Osteoblast (primary cell): ENCODE measurements around the gene WNK2. TPM values are rescaled to one million over a fixed set of nuclear protein-coding genes. Genes with fewer than 3 reads are reported as not detected.

ENCODE experiments used
- DNase-seq: peaks from one replicate; pipeline ENCODE4 v3.0.0; 2011; ENCODE audit warnings: low spot score, mixed read lengths; ENCODE audit not compliant: insufficient read length; ENCODE audit errors: missing footprints
- H2AFZ ChIP-seq: 2 replicates; pipeline ENCODE4 v1.6.0; 2011; ENCODE audit warnings: mild to moderate bottlenecking, low read length
- H3K27ac ChIP-seq: 2 replicates; pipeline ENCODE4 v1.5.1; 2011; ENCODE audit warnings: mild to moderate bottlenecking, low read depth, low read length, moderate library complexity
- H3K27me3 ChIP-seq: 2 replicates; pipeline ENCODE4 v1.6.0; 2012; ENCODE audit warnings: mild to moderate bottlenecking, control low read depth, inconsistent platforms, low read length, moderate library complexity; ENCODE audit not compliant: insufficient read depth
- H3K36me3 ChIP-seq: 2 replicates; pipeline ENCODE4 v1.5.1; 2011; ENCODE audit warnings: mild to moderate bottlenecking, low read length, control low read depth, moderate library complexity; ENCODE audit not compliant: insufficient read depth
- H3K4me1 ChIP-seq: 2 replicates; pipeline ENCODE4 v1.5.1; 2011; ENCODE audit warnings: mild to moderate bottlenecking, low read length, control low read depth, moderate library complexity; ENCODE audit not compliant: insufficient read depth
- H3K4me2 ChIP-seq: 2 replicates; pipeline ENCODE4 v1.6.0; 2011; ENCODE audit warnings: mild to moderate bottlenecking, low read length; ENCODE audit not compliant: insufficient read depth
- H3K4me3 ChIP-seq: fragments of 200-600 bp; sonication (generic); 3 replicates; pipeline ENCODE4 v1.5.1; 2012; ENCODE audit warnings: mild to moderate bottlenecking, low read length, inconsistent platforms; ENCODE audit not compliant: insufficient read depth
- H3K79me2 ChIP-seq: 2 replicates; pipeline ENCODE4 v1.6.0; 2012; ENCODE audit warnings: mild to moderate bottlenecking, low read length, control low read depth, inconsistent platforms; ENCODE audit not compliant: insufficient read depth
- H3K9me3 ChIP-seq: 2 replicates; pipeline ENCODE4 v1.5.1; 2011; ENCODE audit warnings: low read depth, low read length, control low read depth
- H4K20me1 ChIP-seq: 2 replicates; pipeline ENCODE4 v1.6.0; 2012; ENCODE audit warnings: mild to moderate bottlenecking, low read length, control low read depth; ENCODE audit not compliant: insufficient read depth
- CTCF ChIP-seq: IDR thresholded peaks from 2 replicates; pipeline ENCODE4 v1.5.1; 2011; ENCODE audit warnings: mild to moderate bottlenecking, low read depth, low read length, moderate library complexity; ENCODE audit errors: extremely low read depth
- total RNA-seq: library from RNA; depleted of rRNA; stranded (reverse); fragments of >200 nt; gene quantifications from 2 replicates; pipeline ENCODE4 v1.2.3, GENCODE V29; 2012

Gene WNK2
- total RNA-seq, 1 donor, result not detected

DNA sequence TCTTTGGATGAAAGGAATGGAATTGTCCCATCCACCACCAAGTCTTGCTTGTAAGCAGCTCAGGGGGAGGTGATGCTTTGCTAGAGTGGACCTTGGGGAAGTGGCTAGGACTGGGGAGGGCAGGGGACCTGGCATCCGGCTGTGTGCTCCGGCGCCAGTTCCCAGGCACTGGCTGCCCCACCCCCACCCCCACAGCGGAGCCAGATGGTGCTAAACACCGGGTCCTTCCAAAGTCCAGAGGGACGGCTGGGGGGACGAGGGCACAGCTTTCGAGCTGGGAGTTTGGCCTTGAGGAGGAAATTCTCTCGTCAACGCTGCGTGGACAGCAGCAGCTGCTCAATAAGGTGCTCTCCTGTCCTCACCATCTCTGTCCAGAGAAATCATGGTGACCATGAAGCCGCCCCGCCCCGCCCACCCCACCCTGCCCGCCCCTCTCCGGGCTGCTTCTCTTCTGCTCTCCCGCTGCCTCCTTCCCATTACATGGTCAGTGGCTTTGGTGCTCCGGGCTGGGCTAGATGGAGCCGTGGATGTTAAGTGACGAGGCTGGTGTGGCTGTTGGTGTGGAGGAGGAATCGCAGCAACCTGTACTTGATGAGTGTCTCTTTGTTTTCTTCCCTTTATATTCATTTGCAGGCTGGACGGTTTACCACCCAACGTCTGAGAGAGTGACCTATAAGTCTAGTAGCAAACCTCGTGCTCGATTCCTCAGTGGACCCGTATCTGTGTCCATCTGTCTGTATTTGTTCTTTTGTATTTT is 115.7 kb downstream of the WNK2 start:
- Histone ChIP-seq H3K4me2 (no peak overlapping the region), H4K20me1 (no peaks in the 10 kb centered on the region), H3K4me1 (no peaks in the 10 kb centered on the region), H3K36me3 (no peaks in the 10 kb centered on the region), H3K9me3 (no peaks in the 10 kb centered on the region), H3K4me3 (no peak overlapping the region), H3K27me3 (no peaks in the 10 kb centered on the region), H3K79me2 (no peaks in the 10 kb centered on the region), H3K27ac (no peak overlapping the region), H2AFZ (no peak overlapping the region)
- peak; percentile 66 for DNase-seq
- no peak for TF ChIP-seq CTCF

DNA sequence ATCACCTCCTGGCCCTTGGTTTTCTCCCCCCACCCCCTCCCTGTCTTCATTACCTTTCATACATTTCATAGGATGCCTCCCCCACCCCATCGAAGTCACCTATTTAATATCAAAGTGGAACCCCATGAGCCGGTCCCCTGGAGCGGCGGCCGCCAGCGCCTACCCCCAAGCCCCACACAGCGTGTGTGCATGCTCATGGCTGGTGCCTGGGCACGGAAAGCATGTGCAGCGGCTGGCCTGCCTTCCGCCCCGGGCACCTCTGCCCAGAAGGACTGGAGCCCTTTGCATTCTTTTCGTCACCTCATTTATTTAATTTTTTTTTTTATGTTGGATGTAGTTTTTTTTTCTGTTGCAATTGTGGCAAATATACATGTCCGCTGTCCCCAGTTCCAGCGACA is 116.2 kb downstream of the WNK2 start:
- Histone ChIP-seq H2AFZ (no peak overlapping the region), H3K27ac (no peak overlapping the region), H3K36me3 (no peaks in the 10 kb centered on the region), H3K27me3 (no peaks in the 10 kb centered on the region), H3K9me3 (no peaks in the 10 kb centered on the region), H3K4me1 (no peaks in the 10 kb centered on the region), H3K4me3 (no peak overlapping the region), H3K79me2 (no peaks in the 10 kb centered on the region), H4K20me1 (no peaks in the 10 kb centered on the region), H3K4me2 (no peak overlapping the region)
- no peak for TF ChIP-seq CTCF
- DNase-seq, result peak; percentile 49

- no peak overlapping the region for H3K4me2 ChIP-seq
- no peak for TF ChIP-seq CTCF
These were observed 116.7 kb downstream of the WNK2 start for GRCh38 chr9:93300585-93301081.

DNA sequence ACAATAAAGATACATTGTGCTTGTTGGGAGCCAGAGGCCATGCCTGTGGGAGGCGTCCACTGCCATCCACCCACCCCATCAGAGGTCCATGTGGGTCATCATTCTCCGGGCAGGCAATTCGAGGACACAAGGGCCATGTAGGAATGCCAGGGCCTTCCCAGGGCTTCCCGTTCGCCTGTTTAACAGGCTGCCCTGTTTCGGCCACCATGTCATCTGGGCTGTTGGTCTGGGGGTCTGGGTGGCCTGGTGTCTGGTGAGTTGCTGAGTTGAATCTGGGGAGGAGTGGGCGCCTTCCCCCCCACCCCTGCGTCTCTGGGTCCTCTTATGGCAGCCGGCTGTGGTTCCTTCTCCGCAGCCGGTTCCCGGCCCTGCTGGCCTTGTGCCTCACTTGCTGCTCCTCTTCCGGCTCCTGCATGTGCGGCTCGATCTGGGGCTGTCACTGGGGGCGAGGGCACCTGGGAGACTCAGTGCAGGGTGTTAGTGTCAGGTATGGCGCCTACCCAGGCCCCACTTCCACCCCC is 117.4 kb downstream of the WNK2 start:
- no peaks in the 10 kb centered on the region for H3K36me3 ChIP-seq
- no peaks in the 10 kb centered on the region for H3K9me3 ChIP-seq
- no peak overlapping the region for H3K4me2 ChIP-seq
- no peaks in the 10 kb centered on the region for H3K4me1 ChIP-seq
- no peak overlapping the region for H3K27ac ChIP-seq
- peaks cover 2% of the 10 kb centered on the region for H3K27me3 ChIP-seq
- H3K79me2 ChIP-seq, result no peaks in the 10 kb centered on the region
- peak; percentile 75 for DNase-seq
- TF ChIP-seq CTCF, result no peak
- H2AFZ ChIP-seq, result no peak overlapping the region
- H4K20me1 ChIP-seq, result no peaks in the 10 kb centered on the region
- no peak overlapping the region for H3K4me3 ChIP-seq

More at GRCh38 chr9:93300585-93301081, 116.7 kb downstream of the WNK2 start:
- H3K36me3 ChIP-seq, result no peaks in the 10 kb centered on the region
- no peaks in the 10 kb centered on the region for H4K20me1 ChIP-seq
- H3K4me3 ChIP-seq, result no peak overlapping the region
- no peaks in the 10 kb centered on the region for H3K79me2 ChIP-seq
- H3K9me3 ChIP-seq, result no peaks in the 10 kb centered on the region
- no peaks in the 10 kb centered on the region for H3K4me1 ChIP-seq
- H3K27me3 ChIP-seq, result no peaks in the 10 kb centered on the region
- no peak overlapping the region for H2AFZ ChIP-seq
- peak; percentile 75 for DNase-seq
- no peak overlapping the region for H3K27ac ChIP-seq
